Dedifferentiated amniotic fluid mesenchymal stem cell (primary cell): ENCODE results near the gene DHRSX.
"Not testable (repeated sequence)": the region's sequence is repeated elsewhere in the genome, so short reads cannot be mapped to it uniquely, and the experiment has no call there.

Source experiments
- DNase-seq: peaks from one replicate; pipeline ENCODE4 v3.0.0-alpha.2; 2016; ENCODE audit errors: extremely low spot score

DHRSX gene

GRCh38 chrX:2395261-2395992 lies 105.3 kb downstream of the DHRSX start:
- DNase-seq: no peak

GRCh38 chrX:2391869-2392606 lies 108.7 kb downstream of the DHRSX start:
- DNase-seq: peak; percentile 48

GRCh38 chrX:2390754-2391153 lies 110.0 kb downstream of the DHRSX start:
- no peak for DNase-seq

GRCh38 chrX:2389731-2390130 lies 111.0 kb downstream of the DHRSX start:
- not testable (repeated sequence) for DNase-seq

GRCh38 chrX:2389324-2389723 lies 111.5 kb downstream of the DHRSX start:
- no peak for DNase-seq

- no peak for DNase-seq
Measured at GRCh38 chrX:2388669-2389068, 112.1 kb downstream of the DHRSX start.

- no peak for DNase-seq
Measured at GRCh38 chrX:2387614-2388239, 113.0 kb downstream of the DHRSX start.

- DNase-seq: peak; percentile 23
Measured at GRCh38 chrX:2385224-2385623, 115.6 kb downstream of the DHRSX start.

- no peak for DNase-seq
Measured at GRCh38 chrX:2384486-2384885, 116.3 kb downstream of the DHRSX start.

GRCh38 chrX:2383735-2384134 lies 117.0 kb downstream of the DHRSX start:
- no peak for DNase-seq

- no peak for DNase-seq
Measured at GRCh38 chrX:2383144-2383543, 117.6 kb downstream of the DHRSX start.

GRCh38 chrX:2382433-2383048 lies 118.2 kb downstream of the DHRSX start:
- DNase-seq: not testable (repeated sequence)

- DNase-seq: no peak
Measured at GRCh38 chrX:2376166-2376565, 124.6 kb downstream of the DHRSX start.

- DNase-seq: peak; percentile 75
Measured at GRCh38 chrX:2374086-2374485, 126.7 kb downstream of the DHRSX start.

GRCh38 chrX:2373615-2374014 lies 127.2 kb downstream of the DHRSX start:
- DNase-seq: no peak

GRCh38 chrX:2371026-2371711 lies 129.6 kb downstream of the DHRSX start:
- DNase-seq: no peak

GRCh38 chrX:2370456-2370855 lies 130.3 kb downstream of the DHRSX start:
- DNase-seq: peak; percentile 25

GRCh38 chrX:2369206-2369605 lies 131.6 kb downstream of the DHRSX start:
- no peak for DNase-seq

GRCh38 chrX:2360731-2361130 lies 140.0 kb downstream of the DHRSX start:
- DNase-seq: no peak

GRCh38 chrX:2359522-2359921 lies 141.3 kb downstream of the DHRSX start:
- DNase-seq: not testable (repeated sequence)
